Nephron (organoid): Measurements from ENCODE around the gene PLCE1.

Source experiments
- H3K27ac Mint-ChIP-seq, 3 experiments: 2 replicates each; pipeline ENCODE4 v1.8.0; 2020; ENCODE audit warnings: mixed read lengths in 3 of 3, mild to moderate bottlenecking in 2 of 3, moderate library complexity in 1 of 3
- H3K27me3 Mint-ChIP-seq: 2 replicates; pipeline ENCODE4 v1.8.0; 2021; ENCODE audit warnings: low read depth, mild to moderate bottlenecking, moderate library complexity, mixed read lengths
- H3K36me3 Mint-ChIP-seq: 2 replicates; pipeline ENCODE4 v1.8.0; 2020; ENCODE audit warnings: low read depth, mixed read lengths
- H3K4me1 Mint-ChIP-seq: 2 replicates; pipeline ENCODE4 v1.8.0; 2020; ENCODE audit warnings: mixed read lengths
- H3K4me3 Mint-ChIP-seq, 3 experiments: 2 replicates each; pipeline ENCODE4 v1.8.0; 2020; ENCODE audit warnings: mild to moderate bottlenecking in 3 of 3, mixed read lengths in 3 of 3, moderate library complexity in 2 of 3
- H3K9me3 Mint-ChIP-seq: 2 replicates; pipeline ENCODE4 v1.8.0; 2020; ENCODE audit warnings: mixed read lengths
- TF ChIP-seq, protein P1 (sequence below), 3 experiments: fragments of 200-600 bp; sonication (generic); IDR thresholded peaks; one replicate each; pipeline ENCODE4 v1.5.0; 2021; ENCODE audit warnings: antibody characterized with exemption in 3 of 3; ENCODE audit not compliant: unreplicated experiment in 3 of 3

Gene PLCE1

GRCh38 chr10:94012834-94013233, 19.1 kb downstream of the PLCE1 start:
- TF ChIP-seq, protein P1, sequence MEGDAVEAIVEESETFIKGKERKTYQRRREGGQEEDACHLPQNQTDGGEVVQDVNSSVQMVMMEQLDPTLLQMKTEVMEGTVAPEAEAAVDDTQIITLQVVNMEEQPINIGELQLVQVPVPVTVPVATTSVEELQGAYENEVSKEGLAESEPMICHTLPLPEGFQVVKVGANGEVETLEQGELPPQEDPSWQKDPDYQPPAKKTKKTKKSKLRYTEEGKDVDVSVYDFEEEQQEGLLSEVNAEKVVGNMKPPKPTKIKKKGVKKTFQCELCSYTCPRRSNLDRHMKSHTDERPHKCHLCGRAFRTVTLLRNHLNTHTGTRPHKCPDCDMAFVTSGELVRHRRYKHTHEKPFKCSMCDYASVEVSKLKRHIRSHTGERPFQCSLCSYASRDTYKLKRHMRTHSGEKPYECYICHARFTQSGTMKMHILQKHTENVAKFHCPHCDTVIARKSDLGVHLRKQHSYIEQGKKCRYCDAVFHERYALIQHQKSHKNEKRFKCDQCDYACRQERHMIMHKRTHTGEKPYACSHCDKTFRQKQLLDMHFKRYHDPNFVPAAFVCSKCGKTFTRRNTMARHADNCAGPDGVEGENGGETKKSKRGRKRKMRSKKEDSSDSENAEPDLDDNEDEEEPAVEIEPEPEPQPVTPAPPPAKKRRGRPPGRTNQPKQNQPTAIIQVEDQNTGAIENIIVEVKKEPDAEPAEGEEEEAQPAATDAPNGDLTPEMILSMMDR (IDR thresholded peaks at IDR 0.05; ENCODE audit: unreplicated experiment in 3 of 3): no peak
- peaks cover 4% of the 10 kb centered on the region for H3K9me3 Mint-ChIP-seq
- peaks cover 10% of the 10 kb centered on the region for H3K4me1 Mint-ChIP-seq
- H3K36me3 Mint-ChIP-seq: peaks cover 12% of the 10 kb centered on the region
- H3K4me3 Mint-ChIP-seq: no peak overlapping the region
- no peaks in the 10 kb centered on the region for H3K27me3 Mint-ChIP-seq
- no peak overlapping the region for H3K27ac Mint-ChIP-seq

DNA sequence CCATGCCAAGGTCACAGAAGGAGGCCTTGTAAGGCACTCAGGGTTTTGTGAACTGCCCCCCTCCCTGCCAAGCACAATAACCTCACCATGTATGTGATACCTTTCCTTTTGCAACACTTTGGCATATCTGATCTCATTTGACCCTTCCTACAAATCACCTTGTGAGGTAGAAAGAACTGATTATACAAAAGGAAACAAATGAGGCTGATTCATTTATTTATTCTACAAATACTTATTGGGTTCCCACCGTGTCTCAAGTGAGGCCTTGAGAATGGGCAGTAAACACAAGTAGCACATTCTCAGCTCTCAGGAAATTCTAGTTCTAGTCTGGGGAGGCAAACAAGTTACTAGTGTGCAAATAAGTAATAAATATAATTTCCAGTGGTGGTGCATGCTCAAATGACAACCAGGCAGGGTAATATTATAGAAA, 19.6 kb downstream of the PLCE1 start:
- Mint-ChIP-seq H3K4me3 (no peak overlapping the region), H3K9me3 (peaks cover 4% of the 10 kb centered on the region), H3K4me1 (peaks cover 10% of the 10 kb centered on the region), H3K27me3 (no peaks in the 10 kb centered on the region), H3K27ac (no peak overlapping the region), H3K36me3 (peaks cover 12% of the 10 kb centered on the region)
- TF ChIP-seq, protein P1 (IDR thresholded peaks at IDR 0.05; ENCODE audit: unreplicated experiment in 3 of 3): no peak

- H3K36me3 Mint-ChIP-seq: peaks cover 6% of the 10 kb centered on the region
- H3K27me3 Mint-ChIP-seq: no peaks in the 10 kb centered on the region
- H3K4me3 Mint-ChIP-seq: no peak overlapping the region
- no peaks in the 10 kb centered on the region for H3K9me3 Mint-ChIP-seq
- TF ChIP-seq, protein P1 (IDR thresholded peaks at IDR 0.05; ENCODE audit: unreplicated experiment in 3 of 3): no peak
- H3K4me1 Mint-ChIP-seq: peaks cover 10% of the 10 kb centered on the region
- H3K27ac Mint-ChIP-seq: no peak overlapping the region
Observed at GRCh38 chr10:94014304-94014703, 20.6 kb downstream of the PLCE1 start.

DNA sequence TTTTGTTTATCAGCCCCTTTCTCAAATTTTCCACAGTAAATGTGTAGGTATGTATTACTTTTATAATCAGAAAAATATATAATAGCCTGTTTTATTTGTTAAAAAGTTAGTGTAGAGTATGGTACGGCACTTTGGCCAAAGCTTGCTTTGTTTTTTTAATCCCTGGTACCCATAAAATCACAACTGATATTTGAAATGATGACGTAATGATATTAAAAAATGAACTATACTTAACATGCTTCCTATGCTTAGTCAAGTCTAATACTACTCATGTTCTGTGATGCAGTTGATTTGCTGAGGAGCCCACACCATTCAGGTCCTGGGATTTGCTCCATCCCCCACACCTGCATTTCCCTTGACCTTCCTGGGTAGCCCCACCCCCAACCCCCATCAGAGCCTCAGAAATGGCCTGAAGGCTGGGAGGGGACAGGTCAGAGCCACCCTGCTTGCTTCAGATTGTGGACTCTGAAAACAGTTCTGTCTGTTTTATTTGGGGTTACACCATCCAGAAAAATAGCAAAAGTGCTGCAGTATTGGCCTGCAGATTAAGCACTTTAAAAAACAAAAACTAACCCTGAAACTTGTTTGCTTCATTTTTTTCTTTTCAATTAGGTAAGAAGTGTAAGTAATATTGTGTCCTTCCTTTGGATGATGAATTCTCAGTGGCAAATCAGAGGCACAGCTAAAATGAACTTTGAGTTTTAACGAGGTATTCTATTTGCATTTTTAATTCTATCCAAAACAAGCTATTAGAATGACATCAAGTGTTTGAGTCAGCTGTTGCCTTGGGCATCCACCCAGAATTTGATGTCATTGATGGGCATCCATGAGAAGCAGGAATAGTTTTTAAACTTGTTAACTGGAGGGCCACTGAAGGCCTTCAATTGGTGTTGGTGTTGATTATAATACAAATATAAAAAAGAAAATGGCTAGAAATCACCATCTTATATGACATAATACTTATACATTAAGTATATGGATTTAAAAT, 23.3 kb downstream of the PLCE1 start:
- Mint-ChIP-seq H3K36me3 (no peaks in the 10 kb centered on the region), H3K27ac (peak overlapping the region in 1 of 3 experiments; percentile 10), H3K27me3 (no peaks in the 10 kb centered on the region), H3K4me3 (no peak overlapping the region), H3K4me1 (peaks cover 10% of the 10 kb centered on the region), H3K9me3 (no peaks in the 10 kb centered on the region)
- TF ChIP-seq, protein P1 (IDR thresholded peaks at IDR 0.05; ENCODE audit: unreplicated experiment in 3 of 3): no peak

GRCh38 chr10:94018107-94018506, 24.4 kb downstream of the PLCE1 start:
- TF ChIP-seq, protein P1 (IDR thresholded peaks at IDR 0.05; ENCODE audit: unreplicated experiment in 3 of 3): no peak
- no peaks in the 10 kb centered on the region for H3K36me3 Mint-ChIP-seq
- no peaks in the 10 kb centered on the region for H3K9me3 Mint-ChIP-seq
- H3K27me3 Mint-ChIP-seq: no peaks in the 10 kb centered on the region
- no peak overlapping the region for H3K27ac Mint-ChIP-seq
- peaks cover 5% of the 10 kb centered on the region for H3K4me1 Mint-ChIP-seq
- no peak overlapping the region for H3K4me3 Mint-ChIP-seq
